ENCODE results near the gene SOS1. TPM values are rescaled to one million over a fixed set of nuclear protein-coding genes. Genes with fewer than 3 reads are reported as not detected.
"Not testable (repeated sequence)": the region's sequence is repeated elsewhere in the genome, so short reads cannot be mapped to it uniquely, and the experiment has no call there.

Gene SOS1
- total and polyA plus RNA-seq, 2 donors (not counting 3 experiments of a cell fraction or from before 2014, with no cell fraction given), result 22.2 to 32.5 TPM

DNA sequence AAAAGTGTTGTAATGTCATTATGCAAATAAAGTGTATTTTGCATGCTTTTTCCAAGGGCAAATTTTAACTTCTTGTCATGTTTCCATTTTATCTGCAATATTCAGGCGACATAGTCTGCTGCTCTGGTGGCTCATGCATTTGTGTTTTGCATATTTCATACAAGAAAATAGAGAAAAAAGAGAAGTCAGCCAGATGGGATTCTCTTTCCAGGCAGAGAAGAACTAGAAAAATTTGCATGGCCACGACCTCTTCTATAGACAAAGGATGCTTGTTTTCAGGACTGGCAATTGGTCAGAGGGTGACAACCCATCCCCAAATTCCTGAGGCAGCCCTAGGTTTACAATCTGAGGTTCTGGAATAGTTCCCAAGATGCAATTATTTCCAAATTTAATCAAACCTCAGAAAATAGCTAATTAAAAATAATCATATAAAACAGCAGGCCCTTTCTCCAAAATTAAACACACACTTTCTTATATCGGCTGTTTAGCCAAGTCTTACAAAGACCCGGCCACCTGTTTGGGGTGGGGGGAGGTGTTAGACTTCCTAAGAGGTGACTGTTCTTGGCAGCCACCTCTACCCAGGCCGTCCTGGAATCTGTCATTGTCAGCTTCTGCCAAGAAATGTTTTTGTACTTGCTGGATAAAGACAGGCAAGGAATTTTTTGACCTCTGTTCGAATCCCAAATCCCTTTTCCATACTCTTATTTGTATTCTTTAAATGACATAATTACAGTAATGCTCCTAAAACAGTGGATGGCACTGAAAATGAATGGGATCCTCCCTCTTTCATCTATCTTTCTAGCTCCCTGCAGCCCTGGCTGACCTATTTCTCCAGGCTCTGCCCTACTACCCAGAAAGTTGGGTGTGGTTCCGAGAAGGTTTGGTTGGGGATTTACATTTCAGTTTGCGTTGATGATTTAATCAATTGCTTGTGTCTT, 20.8 kb upstream of the SOS1 start:
- no peak overlapping the region for H3K27ac ChIP-seq (ENCODE audit: insufficient read depth, low read depth, low read length)
- H3K79me2 ChIP-seq (ENCODE audit: control insufficient read depth, insufficient read depth, low read length), result no peaks in the 10 kb centered on the region
- H3K27me3 ChIP-seq (ENCODE audit: control insufficient read depth in 2 of 2, insufficient read depth in 2 of 2, low read length in 2 of 2), result peaks cover 0 to 3% of the 10 kb centered on the region in 2 experiments
- TF ChIP-seq FOS (IDR thresholded peaks at IDR 0.05; ENCODE audit: borderline replicate concordance, insufficient read depth, low read length), result no peak
- TF ChIP-seq, protein P1, sequence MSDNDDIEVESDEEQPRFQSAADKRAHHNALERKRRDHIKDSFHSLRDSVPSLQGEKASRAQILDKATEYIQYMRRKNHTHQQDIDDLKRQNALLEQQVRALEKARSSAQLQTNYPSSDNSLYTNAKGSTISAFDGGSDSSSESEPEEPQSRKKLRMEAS (IDR thresholded peaks at IDR 0.05; ENCODE audit: insufficient read depth, insufficient read length), result no peak
- no peak for TF ChIP-seq EZH2 (IDR thresholded peaks at IDR 0.05; ENCODE audit: borderline replicate concordance, low read depth, low read length, severe bottlenecking)
- TF ChIP-seq GATA2 (IDR thresholded peaks at IDR 0.05; ENCODE audit: insufficient read depth, insufficient read length, low read depth, low read length), result no peak
- TF ChIP-seq POLR2A (IDR thresholded peaks at IDR 0.05; ENCODE audit: low read depth, low read length), result no peak
- TF ChIP-seq CTCF (IDR thresholded peaks at IDR 0.05; ENCODE audit: extremely low read depth in 1 of 2, insufficient read depth in 1 of 2, low read depth in 1 of 2, low read length in 2 of 2), result no peak
- no peak for TF ChIP-seq MYC (IDR thresholded peaks at IDR 0.05; ENCODE audit: low read depth, low read length)
- no peak for TF ChIP-seq JUN (IDR thresholded peaks at IDR 0.05; ENCODE audit: borderline replicate concordance, insufficient read depth, insufficient read length, low read depth)
- TF ChIP-seq POLR2AphosphoS5 (IDR thresholded peaks at IDR 0.05; ENCODE audit: insufficient read depth, low read depth, low read length), result no peak
- H3K9ac ChIP-seq (replicated peaks; ENCODE audit: extremely low read depth, insufficient read depth, low read length), result no peak overlapping the region
- dilution Hi-C loops (cut with MboI; ENCODE audit: extremely low pct_ligation_motif_present, low sequenced_read_pairs), result no loop called here
- intact Hi-C loops (cut with micrococcal nuclease), result no loop called here
- H3K4me3 ChIP-seq (replicated peaks in 1 of 3; ENCODE audit: insufficient read depth in 1 of 3, low read depth in 1 of 3, low read length in 3 of 3), result no peak overlapping the region
- no peaks in the 10 kb centered on the region for H4K20me1 ChIP-seq (replicated peaks; ENCODE audit: control insufficient read depth, extremely low read depth, insufficient read depth, low read length)
- H3K36me3 ChIP-seq (ENCODE audit: control insufficient read depth in 2 of 2, extremely low read depth in 1 of 2, insufficient read depth in 2 of 2, low read length in 2 of 2), result no peaks in the 10 kb centered on the region
- POLR2A ChIA-PET, result no interaction called here
- no peak overlapping the region for H3K4me2 ChIP-seq (ENCODE audit: insufficient read depth, low read length)
- no peaks in the 10 kb centered on the region for H3K9me1 ChIP-seq (replicated peaks; ENCODE audit: control insufficient read depth, extremely low read depth, insufficient read depth, low read length)
- H3K4me1 ChIP-seq (ENCODE audit: control insufficient read depth, extremely low read depth, insufficient read depth, low read length), result no peaks in the 10 kb centered on the region
- no peaks in the 10 kb centered on the region for H3K9me3 ChIP-seq (replicated peaks; ENCODE audit: control insufficient read depth, insufficient read depth, low read length)
- CTCF ChIA-PET, result interaction anchor here (1.3 to 1.5 kb wide), 2 partner anchors 8 to 21 kb away, joined by 3 read pairs; partner anchors contain the start of gene SOS1
- H2AFZ ChIP-seq (ENCODE audit: low read depth, low read length), result no peak overlapping the region
- no peak for FAIRE-seq
- BruUV-seq (replicated peaks), result no TSS peak
- no peak for DNase-seq (ENCODE audit: low read depth, low spot score)

GRCh38 chr2:39140948-39141333, 20.1 kb upstream of the SOS1 start:
- dilution Hi-C loops (cut with MboI; ENCODE audit: extremely low pct_ligation_motif_present, low sequenced_read_pairs); H3K4me2 ChIP-seq (ENCODE audit: insufficient read depth, low read length); DNase-seq (ENCODE audit: low read depth, low spot score); H3K27ac ChIP-seq (ENCODE audit: insufficient read depth, low read depth, low read length); H3K36me3 ChIP-seq (ENCODE audit: control insufficient read depth in 2 of 2, extremely low read depth in 1 of 2, insufficient read depth in 2 of 2, low read length in 2 of 2); H3K79me2 ChIP-seq (ENCODE audit: control insufficient read depth, insufficient read depth, low read length); H3K4me1 ChIP-seq (ENCODE audit: control insufficient read depth, extremely low read depth, insufficient read depth, low read length); H3K27me3 ChIP-seq (ENCODE audit: control insufficient read depth in 2 of 2, insufficient read depth in 2 of 2, low read length in 2 of 2); H3K4me3 ChIP-seq (replicated peaks in 1 of 3; ENCODE audit: insufficient read depth in 1 of 3, low read depth in 1 of 3, low read length in 3 of 3); BruUV-seq (replicated peaks); POLR2A ChIA-PET; H3K9ac ChIP-seq (replicated peaks; ENCODE audit: extremely low read depth, insufficient read depth, low read length); intact Hi-C loops (cut with micrococcal nuclease); H3K9me3 ChIP-seq (replicated peaks; ENCODE audit: control insufficient read depth, insufficient read depth, low read length); H3K9me1 ChIP-seq (replicated peaks; ENCODE audit: control insufficient read depth, extremely low read depth, insufficient read depth, low read length); H2AFZ ChIP-seq (ENCODE audit: low read depth, low read length); H4K20me1 ChIP-seq (replicated peaks; ENCODE audit: control insufficient read depth, extremely low read depth, insufficient read depth, low read length); FAIRE-seq: not testable (repeated sequence)
- CTCF ChIA-PET, result interaction anchor here (1.3 kb wide), 1 partner anchor 9 kb away, joined by 3 read pairs; no protein-coding TSS in a partner anchor
